ENCODE measurements around the gene ZNF138.

ZNF138 gene

DNA sequence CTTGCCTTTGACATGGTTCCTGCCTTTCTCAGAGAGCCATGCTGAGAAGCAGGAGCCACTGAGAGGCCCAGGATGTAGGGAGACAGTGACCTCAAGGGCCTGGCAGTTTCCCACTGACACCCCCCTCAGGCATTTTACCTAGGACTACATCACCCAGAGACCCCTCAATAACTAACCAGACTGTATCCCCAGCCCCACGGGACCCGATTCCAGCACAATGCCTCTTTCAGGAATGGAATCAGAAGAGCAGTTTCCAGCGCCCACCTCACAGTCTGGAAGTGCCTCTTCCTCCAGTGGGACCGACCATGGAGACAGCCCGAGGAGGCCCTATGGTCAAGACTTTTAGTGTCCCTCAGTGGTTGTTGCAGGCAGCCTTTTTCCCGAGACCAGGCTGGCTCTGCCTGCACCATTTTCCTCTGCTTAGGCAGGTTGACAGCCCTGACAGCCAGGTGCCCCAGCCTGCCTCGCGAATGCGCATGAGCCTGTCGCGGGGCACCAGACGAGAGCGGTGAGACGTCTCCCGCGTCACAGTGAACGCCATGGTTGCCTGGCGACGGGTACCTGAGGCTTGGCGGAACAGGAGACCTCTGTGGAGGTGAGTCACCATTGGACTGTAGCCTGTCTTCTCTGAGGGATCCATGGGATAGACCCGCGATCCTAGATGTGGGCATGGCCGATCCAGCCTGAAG is 80.5 kb downstream of the ZNF138 start:
- in situ Hi-C loops (cut with HindIII; ENCODE audit: low sequenced_read_pairs), result no loop called here

DNA sequence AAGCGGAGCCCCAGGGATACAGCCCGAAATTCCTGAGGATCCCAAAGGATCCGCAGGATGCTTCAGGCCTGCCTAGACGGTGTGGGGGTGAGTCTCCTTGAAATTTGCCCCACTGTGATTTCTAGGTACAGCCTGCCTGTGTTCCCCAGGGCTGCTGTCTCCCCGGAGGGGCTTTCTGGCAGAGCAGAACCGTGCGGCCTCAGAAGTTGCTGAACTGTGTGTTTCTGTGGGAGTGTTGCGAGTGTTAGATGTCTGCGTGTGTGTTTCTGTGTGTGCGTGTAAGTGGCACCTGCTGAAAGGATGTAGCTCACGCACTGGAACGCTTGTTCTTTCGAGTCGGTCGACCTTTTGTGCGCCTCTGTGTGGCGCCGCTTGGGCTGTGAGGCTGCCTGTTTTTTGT is 81.0 kb downstream of the ZNF138 start:
- in situ Hi-C loops (cut with HindIII; ENCODE audit: low sequenced_read_pairs), result no loop called here

DNA sequence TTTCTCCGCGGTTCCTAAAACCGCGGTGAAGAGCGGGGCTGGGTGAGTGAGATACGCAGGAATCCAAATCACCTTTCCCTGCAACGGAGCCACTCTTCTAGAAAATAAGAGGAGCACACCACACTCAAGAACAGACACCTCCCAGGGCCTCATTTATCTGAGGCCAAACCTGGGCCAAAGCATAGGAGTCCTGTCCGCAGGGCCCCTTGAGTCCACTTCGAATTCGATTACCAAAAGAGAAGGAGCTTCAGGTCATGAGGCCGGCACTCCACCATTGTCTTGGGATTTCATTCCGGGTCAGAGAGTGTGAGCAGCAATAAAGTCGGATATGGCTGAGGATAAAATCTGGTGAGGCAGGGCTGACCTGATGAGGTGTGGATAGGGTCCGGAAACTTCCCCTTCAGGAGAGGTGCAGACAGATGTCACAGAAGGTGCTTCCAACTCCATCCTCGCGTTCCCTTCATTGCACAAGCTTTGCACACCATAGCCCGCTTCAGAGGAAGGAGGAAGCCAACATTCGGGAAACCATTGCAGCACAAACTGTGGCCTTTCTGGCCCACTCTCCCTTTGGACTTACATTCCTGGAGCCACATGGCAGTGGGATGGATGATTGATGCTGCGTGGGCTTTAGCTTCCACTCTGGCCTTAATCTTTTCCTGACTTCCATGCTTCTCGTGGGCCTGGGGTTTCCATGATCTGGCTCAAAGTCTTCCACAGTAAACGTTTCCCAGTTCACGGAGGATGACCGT is 81.6 kb downstream of the ZNF138 start:
- in situ Hi-C loops (cut with HindIII; ENCODE audit: low sequenced_read_pairs), result no loop called here

DNA sequence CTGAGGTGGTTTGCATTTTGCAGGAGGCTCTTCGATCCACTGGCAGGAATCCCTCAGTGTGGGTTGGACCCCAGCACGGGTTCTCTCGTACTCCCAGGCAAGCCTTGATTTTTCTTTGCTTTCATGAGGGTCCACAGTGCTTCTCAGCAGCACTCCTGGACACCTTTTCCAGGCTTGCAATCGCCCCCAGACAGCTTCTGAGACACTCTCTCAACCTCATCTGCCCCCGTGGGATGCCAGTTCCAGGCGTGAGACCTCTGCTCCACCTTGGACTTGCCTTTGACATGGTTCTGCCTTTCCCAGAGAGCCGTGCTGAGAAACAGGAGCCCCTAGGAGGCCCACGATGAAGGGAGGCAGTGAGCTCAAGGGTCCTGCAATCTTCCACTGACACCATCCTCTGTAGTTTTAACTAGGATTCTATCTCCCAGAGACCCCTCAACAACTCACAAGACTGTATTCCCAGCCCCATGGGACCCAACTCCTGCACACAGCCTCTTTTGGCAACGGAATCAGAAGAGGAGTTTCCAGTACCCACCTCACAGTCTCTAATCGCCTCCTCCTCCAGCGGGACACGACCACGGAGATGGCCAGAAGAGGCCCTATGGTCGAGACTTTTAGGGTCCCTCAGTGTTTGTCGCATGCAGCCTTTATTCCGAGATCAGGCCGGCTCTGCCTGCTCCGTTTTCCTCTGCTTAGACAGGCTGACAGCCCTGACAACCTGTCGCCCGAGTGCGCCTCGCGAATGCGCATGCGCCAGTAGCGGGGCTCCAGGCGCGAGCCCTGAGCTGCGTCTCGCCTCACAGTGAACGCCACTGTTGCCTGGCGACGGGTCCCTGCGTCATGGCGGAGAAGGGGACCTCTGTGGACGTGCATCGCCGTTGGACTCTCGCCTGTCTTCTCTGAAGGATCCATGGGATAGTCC is 82.8 kb downstream of the ZNF138 start:
- in situ Hi-C loops (cut with HindIII; ENCODE audit: low sequenced_read_pairs), result no loop called here

DNA sequence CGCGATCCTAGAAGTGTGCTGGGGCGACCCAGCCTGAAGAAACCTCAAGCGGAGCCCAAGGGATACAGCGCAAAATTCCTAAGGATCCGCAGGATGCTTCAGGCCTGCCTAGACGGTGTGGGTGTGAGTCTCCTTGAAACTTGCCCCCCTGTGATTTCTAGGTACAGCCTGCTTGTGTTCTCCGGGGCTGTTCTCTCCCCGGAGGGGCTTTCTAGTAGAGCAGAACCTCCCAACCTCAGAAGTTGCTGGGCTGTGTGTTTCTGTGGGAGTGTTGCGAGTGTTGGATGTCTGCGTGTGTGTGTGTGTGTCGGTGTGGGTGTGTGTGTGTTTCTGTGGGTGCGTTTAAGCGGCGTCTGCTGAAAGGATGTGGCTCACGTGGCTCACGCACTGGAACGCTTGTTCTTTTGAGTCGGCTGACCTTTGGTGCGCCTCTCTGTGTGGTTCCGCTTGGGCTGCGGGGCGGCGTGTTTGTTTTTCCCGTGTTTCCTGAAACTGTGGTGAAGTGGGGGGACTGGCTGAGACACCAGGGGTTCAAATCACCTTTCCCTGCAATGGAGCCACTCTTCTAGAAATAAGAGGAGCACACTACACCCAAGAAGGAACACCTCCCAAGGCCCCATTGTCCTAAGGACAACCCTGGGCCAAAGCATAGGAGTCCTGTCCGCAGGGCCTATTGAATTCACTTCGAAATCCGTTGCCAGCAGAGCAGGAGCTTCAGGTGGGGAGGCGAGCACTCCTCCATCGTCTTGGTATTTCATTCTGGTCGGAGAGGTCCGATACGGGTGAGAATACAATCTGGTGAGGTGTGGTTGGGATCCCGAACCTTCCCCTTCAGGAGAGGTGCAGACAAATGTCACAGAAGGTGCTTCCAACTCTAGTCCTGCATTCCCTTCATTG is 83.7 kb downstream of the ZNF138 start:
- in situ Hi-C loops (cut with HindIII; ENCODE audit: low sequenced_read_pairs), result no loop called here

DNA sequence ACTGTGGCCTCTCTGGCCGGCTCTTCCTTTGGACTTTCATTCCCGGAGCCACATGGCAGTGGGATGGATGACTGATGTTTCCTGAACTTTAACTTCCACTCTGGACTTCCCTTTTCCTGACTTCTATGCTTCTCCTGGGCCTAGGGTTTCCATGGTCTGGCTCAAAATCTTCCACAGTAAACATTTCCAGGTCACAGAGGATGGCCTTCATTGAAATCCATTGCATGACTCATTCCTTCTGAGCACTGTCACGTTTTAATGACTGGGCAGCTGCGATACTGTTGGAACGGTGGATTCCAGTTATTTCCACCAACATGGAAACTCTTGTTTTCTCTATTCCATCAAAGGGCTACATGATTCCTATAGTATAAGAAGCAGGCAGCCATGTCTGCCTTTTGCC is 84.5 kb downstream of the ZNF138 start:
- in situ Hi-C loops (cut with HindIII; ENCODE audit: low sequenced_read_pairs), result no loop called here

DNA sequence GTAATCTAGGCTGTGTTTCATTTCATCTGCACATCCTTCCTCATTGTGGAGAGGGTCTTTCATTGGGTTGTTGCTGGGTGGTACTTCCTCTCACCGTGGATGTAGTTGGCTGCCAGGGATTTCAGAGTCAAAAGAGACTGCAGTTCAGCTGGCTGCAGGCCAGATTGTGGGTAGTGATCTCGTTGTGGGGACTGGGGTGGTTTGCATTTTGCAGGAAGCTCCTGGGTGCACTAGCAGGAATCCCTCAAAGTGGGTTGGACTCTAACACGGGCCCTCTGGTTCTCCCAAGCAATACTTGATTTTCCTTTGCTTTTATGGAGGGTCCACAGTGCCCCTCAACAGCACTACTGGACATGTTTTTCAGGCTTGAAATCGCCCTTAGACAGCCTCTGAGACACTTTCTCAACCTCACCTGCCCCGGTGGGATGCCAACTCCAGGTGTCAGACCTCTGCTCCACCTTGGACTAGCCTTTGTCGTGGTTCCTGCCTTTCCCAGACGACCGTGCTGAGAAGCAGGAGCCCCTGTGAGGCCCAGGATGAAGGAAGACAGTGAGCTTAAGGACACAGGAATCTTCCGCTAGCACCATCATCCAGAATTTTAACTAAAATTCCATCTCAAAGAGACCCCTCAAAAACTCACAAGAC is 85.0 kb downstream of the ZNF138 start:
- in situ Hi-C loops (cut with HindIII; ENCODE audit: low sequenced_read_pairs), result no loop called here

DNA sequence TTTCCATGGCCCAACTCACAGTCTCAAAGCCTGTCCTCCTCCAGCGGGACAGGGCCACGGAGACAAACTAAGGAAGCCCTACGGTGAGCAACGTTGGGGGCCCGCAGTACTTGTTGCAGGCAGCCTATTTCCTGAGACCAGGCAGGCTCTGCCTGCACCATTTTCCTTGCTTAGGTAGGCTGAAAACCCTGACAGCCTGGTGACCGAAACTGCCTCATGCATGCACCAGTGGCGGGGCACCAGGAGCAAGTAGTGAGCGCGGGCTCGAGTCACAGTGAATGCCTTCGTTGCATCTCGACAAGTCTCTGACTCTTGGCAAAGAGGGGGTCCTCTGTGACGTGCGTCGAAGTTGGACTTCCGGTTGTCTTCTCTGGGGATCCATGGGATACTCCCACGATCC is 85.6 kb downstream of the ZNF138 start:
- in situ Hi-C loops (cut with HindIII; ENCODE audit: low sequenced_read_pairs), result no loop called here

DNA sequence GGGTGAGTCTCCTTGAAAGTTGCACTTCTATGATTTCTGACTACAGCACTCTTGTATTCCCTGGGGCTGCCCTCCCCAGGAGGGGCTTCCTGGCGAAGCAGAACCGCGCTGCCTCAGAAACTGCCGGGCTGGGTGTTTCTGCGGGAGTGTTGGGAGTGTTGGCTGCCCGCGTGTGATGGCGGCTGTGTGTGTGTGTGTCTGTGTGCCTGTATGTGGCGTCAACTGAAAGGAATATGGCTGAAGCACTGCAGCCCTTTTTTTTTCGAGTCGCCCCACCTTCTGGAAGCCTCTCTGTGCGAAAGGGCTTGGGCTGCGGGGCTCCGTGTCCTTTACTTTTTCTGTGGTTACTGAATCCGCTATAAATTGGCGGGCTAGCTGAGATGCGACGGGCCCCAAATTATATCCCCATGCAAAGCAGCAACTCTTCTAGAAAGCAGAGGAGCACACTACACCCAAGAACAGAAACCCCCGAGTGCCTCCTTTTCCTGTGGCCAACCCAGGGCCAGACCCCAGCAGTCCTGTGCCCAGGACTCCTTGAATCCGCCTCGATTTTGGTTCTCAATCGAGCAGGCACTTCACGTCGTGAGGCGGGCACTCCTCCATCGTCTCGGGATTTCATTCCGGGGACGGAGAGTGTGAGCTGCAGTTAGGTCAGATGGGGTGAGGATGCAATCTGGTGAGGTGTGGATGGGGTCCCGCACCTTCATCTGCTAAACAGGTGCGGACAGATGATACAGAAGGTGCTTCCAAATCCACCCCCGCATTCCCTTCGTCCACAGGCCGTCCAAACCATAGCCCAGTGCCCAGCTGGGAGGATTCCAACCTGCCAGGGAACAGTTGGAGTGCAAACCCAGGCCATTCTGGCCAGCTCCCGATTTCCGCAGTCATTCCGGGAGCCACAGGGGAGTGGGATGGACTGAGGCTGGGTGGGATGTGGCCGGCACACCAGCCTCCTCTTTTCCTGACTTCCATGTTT is 86.4 kb downstream of the ZNF138 start:
- in situ Hi-C loops (cut with HindIII; ENCODE audit: low sequenced_read_pairs), result no loop called here

DNA sequence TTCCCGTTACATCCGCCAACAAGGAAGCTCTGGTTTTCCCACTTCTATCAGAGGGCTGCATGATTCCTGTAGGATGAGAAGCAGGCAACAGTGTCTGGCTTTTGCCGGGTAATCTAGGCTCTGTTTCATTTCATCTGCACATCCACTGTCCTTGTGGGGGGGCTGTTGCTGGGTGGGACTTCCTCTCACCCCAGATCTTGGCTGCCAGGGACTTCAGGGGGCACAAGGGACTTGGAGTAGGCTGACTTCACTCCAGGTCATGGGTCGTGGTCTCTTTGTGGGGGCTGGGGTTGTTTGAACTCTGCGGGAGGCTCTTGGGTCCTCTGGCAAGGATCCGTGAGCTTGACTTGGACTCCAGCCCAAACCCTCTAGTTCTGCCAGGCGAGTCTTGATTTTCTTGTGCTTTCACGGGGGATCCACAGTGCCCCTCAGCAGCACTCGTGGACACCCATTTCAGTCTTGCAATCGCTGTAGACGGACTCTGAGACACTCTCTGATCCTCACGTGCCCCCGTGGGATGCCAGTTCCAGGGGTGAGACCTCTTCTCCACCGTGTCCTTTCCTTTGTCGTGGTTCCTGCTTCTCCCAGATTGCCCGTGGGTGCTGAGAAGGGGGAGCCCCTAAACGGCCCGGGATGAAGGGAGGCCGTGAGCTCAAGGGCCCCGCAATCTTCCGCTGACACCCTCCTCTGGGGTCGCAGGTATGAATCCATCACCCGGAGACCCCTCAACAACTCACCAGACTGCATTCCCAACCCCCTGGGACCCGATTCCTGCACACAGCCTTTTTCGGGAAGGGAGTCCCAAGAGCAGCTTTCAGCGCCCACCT is 87.4 kb downstream of the ZNF138 start:
- in situ Hi-C loops (cut with HindIII; ENCODE audit: low sequenced_read_pairs), result no loop called here

DNA sequence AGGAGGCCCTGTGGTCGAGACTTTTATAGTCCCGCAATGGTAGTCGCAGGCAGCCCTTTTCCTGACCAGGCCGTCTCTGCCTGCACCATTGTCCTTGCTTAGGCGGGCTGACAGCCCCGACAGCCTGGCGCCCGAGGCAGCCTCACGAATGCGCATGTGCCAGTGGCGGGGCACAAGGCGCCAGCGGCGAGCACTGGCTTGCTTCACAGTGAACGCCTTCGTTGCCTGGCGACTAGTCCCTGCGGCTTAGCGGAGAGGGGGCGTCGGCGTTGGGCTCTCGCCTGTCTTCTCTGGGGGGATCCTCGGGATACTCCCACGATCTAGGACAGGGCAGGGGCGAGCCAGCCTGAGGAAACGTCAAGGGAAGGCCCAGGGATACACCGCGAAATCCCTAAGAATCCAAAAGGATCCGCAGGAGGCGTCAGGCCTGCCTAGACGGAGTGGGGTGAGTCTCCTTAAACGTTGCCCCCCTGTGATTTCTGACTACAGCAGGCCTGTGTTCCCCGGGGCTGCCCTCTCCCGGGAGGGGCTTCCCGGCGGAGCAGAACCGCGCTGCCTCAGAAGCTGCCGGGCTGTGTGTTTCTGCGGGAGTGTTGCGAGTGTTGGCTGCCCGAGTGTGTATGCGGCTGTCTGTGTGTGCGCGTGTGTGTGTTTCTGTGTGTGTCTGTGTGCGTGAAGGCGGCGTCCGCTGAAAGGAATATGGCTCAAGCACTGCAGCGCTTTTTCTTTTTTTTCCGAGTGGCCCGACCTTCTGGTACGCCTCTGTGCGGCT is 88.3 kb downstream of the ZNF138 start:
- in situ Hi-C loops (cut with HindIII; ENCODE audit: low sequenced_read_pairs), result no loop called here

Measured in DLD1 (cell line).